Measurements from ENCODE around the gene APLNR. TPM values are rescaled to one million over a fixed set of nuclear protein-coding genes. Genes with fewer than 3 reads are reported as not detected.

APLNR gene
- polyA plus RNA-seq, 1 of the 3 experiments (the other 2 are of a cell fraction): 0.03 TPM

- Histone ChIP-seq H4K20me1 (ENCODE audit: insufficient read depth) (no peaks in the 10 kb centered on the region), H2AFZ (ENCODE audit: low read depth) (no peak overlapping the region), H3K4me1 (ENCODE audit: control insufficient read depth in 1 of 2, insufficient read depth in 2 of 2, low read depth in 1 of 2, low read length in 1 of 2) (peaks cover 0 to 5% of the 10 kb centered on the region in 2 experiments; a peak in 1 of 4 replicates), H3K27ac (ENCODE audit: low read depth in 2 of 2, low read length in 1 of 2) (no peak overlapping the region), H3K27me3 (ENCODE audit: insufficient read depth) (no peaks in the 10 kb centered on the region; the same call in 1 of the 2 replicates), H3K79me2 (ENCODE audit: insufficient read depth) (no peaks in the 10 kb centered on the region), H3F3A (replicated peaks; ENCODE audit: insufficient read depth) (no peaks in the 10 kb centered on the region), H3K9ac (no peak overlapping the region), H3K9me3 (no peaks in the 10 kb centered on the region), H3K9me2 (no peaks in the 10 kb centered on the region), H3K4me2 (no peak overlapping the region), H3K36me3 (replicated peaks in 1 of 2; ENCODE audit: control insufficient read depth in 1 of 2, insufficient read depth in 2 of 2, low read length in 1 of 2) (no peaks in the 10 kb centered on the region), H3K4me3 (ENCODE audit: low read depth in 2 of 2, low read length in 1 of 2) (no peak overlapping the region)
- no peak for DNase-seq
- TF ChIP-seq EP300 (IDR thresholded peaks at IDR 0.05; ENCODE audit: borderline replicate concordance in 1 of 2, low read depth in 1 of 2, low read length in 1 of 2) (no peak), USF2 (IDR thresholded peaks at IDR 0.05; ENCODE audit: borderline replicate concordance, low read depth, low read length) (no peak), CHD2 (IDR thresholded peaks at IDR 0.05; ENCODE audit: low read length, partially characterized antibody) (no peak), RAD21 (IDR thresholded peaks at IDR 0.05; ENCODE audit: low read length) (no peak), TAF1 (IDR thresholded peaks at IDR 0.05; ENCODE audit: borderline replicate concordance, low read depth, low read length) (no peak), IRF3 (IDR thresholded peaks at IDR 0.05; ENCODE audit: low read depth, low read length) (no peak), GATA2 (CRISPR knock-in tag; IDR thresholded peaks at IDR 0.05) (no peak), ELF1 (IDR thresholded peaks at IDR 0.05) (no peak)
- ChIA-PET CTCF (interaction anchor here (2.0 kb wide), 1 partner anchor 25 kb away, joined by 8 read pairs; no protein-coding TSS in a partner anchor), POLR2A (no interaction called here)
Observed at GRCh38 chr11:57224537-57224936, 12.5 kb downstream of the APLNR start.

- Histone ChIP-seq H3K4me1 (ENCODE audit: control insufficient read depth in 1 of 2, insufficient read depth in 2 of 2, low read depth in 1 of 2, low read length in 1 of 2) (peaks cover 0 to 9% of the 10 kb centered on the region in 2 experiments; a peak in 1 of 4 replicates), H3F3A (replicated peaks; ENCODE audit: insufficient read depth) (no peaks in the 10 kb centered on the region), H3K9ac (no peak overlapping the region), H3K4me3 (ENCODE audit: low read depth in 2 of 2, low read length in 1 of 2) (no peak overlapping the region), H4K20me1 (ENCODE audit: insufficient read depth) (no peaks in the 10 kb centered on the region), H3K4me2 (no peak overlapping the region), H3K79me2 (ENCODE audit: insufficient read depth) (no peaks in the 10 kb centered on the region), H3K36me3 (replicated peaks in 1 of 2; ENCODE audit: control insufficient read depth in 1 of 2, insufficient read depth in 2 of 2, low read length in 1 of 2) (no peaks in the 10 kb centered on the region), H3K9me2 (no peaks in the 10 kb centered on the region), H3K27ac (ENCODE audit: low read depth in 2 of 2, low read length in 1 of 2) (no peak overlapping the region), H3K27me3 (ENCODE audit: insufficient read depth) (no peaks in the 10 kb centered on the region; the same call in 1 of the 2 replicates), H3K9me3 (no peaks in the 10 kb centered on the region), H2AFZ (ENCODE audit: low read depth) (no peak overlapping the region)
- CTCF ChIA-PET: interaction anchor here (2.0 kb wide), 1 partner anchor 25 kb away, joined by 8 read pairs; no protein-coding TSS in a partner anchor
- TF ChIP-seq NFIC (IDR thresholded peaks at IDR 0.05; ENCODE audit: borderline replicate concordance): no peak
- TF ChIP-seq SMC3 (IDR thresholded peaks at IDR 0.05; ENCODE audit: low read depth, low read length): no peak
- no peak for TF ChIP-seq GATA2 (CRISPR knock-in tag; IDR thresholded peaks at IDR 0.05)
- TF ChIP-seq ELF1 (IDR thresholded peaks at IDR 0.05): no peak
- TF ChIP-seq EZH2phosphoT487 (IDR thresholded peaks at IDR 0.05; ENCODE audit: borderline replicate concordance, low read depth): no peak
- no peak for TF ChIP-seq USF1 (IDR thresholded peaks at IDR 0.05; ENCODE audit: borderline replicate concordance, low read depth)
- TF ChIP-seq TEAD4 (IDR thresholded peaks at IDR 0.05; ENCODE audit: borderline replicate concordance, insufficient read depth): no peak
- no peak for TF ChIP-seq MAX (IDR thresholded peaks at IDR 0.05; ENCODE audit: low read depth)
- WGBS (ENCODE audit: low lambda C conversion rate): 46% methylated on average over 2 of the region's 2 CpGs
- POLR2A ChIA-PET: no interaction called here
- DNase-seq: no peak
Observed at GRCh38 chr11:57224128-57224527, 12.9 kb downstream of the APLNR start.
